GM21423 (cell line): Measurements from ENCODE around the gene CCDC106.

Experiments
- ATAC-seq: cut with Tn5 transposase; IDR thresholded peaks from one replicate; pipeline ENCODE4 v1.9.1; 2021; ENCODE audit warnings: mild to moderate bottlenecking, moderate library complexity; ENCODE audit not compliant: unreplicated experiment

Gene CCDC106

DNA sequence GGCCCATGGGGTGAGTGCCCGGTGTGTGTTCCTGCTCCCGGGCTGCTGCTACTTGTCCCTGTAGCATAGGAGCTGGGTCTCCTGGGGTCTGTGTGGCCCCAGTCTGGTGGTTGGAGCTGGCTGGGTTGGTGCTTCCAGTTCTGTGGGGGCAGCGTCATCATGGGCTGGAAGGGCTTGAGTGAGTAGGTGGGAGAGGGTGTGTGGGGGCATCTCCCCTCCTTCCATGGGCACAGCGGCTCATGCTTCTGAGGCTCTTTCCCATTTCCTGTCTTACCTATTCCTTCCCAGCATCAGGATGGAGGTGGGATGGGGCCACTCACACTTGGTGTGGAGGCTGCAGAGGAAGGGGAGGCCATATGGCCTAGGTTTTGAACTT, 19.0 kb downstream of the CCDC106 start:
- ATAC-seq, result no peak

DNA sequence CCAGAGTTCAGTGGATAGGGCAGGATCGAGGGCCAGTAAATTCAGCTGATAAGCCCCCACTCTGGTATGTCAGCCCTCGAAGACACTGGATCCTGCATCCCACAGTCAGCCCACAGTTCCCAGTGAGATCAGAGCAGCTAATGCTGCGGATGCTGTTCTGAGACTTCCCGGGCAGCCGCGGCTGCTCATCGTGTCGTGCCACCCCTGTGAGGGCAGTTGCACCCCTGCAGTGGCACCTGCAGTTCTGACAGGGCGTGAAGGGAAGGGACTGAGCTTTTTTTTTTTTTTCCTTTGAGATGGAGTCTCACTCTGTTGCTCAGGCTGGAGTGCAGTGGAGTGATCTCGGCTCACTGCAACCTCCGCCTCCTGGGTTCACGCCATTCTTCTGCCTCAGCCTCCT, 19.5 kb downstream of the CCDC106 start:
- no peak for ATAC-seq

DNA sequence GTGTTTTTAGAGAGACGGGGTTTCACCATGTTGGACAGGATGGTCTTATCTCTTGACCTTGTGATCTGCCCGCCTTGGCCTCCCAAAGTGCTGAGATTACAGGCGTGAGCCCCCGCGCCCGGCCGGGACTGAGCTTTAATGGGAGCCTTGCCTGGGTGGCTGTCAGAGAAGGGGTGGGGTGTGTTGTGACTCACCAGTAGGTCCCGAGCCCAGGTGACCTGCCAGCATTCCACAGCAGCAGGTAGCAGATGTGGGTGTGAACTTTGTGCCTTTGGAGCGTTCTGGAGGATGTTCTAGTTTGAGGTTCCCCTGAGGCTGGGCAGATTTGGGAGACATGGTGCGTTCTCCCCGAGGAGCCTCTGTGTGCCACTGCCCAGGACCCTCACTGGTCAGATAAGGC, 19.9 kb downstream of the CCDC106 start:
- ATAC-seq, result no peak

- no peak for ATAC-seq
Measured at GRCh38 chr19:55668603-55669348, 20.8 kb downstream of the CCDC106 start.

DNA sequence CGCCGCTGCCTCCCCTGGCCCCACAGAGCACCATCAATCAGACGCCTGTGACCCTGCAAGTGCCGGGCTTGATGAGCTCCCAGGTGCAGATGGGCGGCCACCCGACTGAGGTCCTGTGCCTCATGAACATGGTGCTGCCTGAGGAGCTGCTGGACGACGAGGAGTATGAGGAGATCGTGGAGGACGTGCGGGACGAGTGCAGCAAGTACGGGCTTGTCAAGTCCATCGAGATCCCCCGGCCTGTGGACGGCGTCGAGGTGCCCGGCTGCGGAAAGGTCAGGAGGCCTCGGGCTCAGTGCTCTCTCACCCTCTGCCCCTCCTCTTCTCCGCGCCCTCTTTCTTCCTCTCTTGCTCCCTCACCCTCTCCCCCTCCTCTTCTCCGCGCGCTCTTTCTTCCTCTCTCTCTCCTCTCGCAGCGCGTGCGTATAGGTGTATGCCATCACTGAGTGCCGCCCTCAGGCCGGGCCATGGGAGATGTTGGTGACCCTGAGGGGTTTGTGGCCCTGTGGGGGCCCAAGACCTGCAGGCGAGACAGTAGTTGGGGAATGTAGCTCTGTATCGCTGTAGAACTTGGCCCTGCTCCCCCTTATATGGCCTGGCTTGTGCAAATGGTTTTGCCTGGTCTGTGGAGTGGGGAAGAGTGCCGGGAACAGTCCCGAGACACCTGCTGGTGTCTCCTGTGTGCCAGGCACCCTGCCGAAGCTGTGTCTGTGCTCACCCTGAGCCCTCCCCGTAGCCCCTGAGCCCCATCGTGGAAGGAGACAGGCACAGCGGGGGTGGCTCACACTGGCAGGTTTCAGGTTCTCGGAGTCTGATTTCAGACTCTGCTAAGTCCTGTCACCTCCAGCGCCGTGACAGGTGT, 21.6 kb downstream of the CCDC106 start:
- ATAC-seq, result no peak

GRCh38 chr19:55670280-55671053, 22.5 kb downstream of the CCDC106 start:
- no peak for ATAC-seq

- no peak for ATAC-seq
Measured at GRCh38 chr19:55671054-55671378, 23.0 kb downstream of the CCDC106 start.

- no peak for ATAC-seq
Measured at GRCh38 chr19:55672418-55672817, 24.4 kb downstream of the CCDC106 start.

- no peak for ATAC-seq
Measured at GRCh38 chr19:55673465-55673864, 25.5 kb downstream of the CCDC106 start.

DNA sequence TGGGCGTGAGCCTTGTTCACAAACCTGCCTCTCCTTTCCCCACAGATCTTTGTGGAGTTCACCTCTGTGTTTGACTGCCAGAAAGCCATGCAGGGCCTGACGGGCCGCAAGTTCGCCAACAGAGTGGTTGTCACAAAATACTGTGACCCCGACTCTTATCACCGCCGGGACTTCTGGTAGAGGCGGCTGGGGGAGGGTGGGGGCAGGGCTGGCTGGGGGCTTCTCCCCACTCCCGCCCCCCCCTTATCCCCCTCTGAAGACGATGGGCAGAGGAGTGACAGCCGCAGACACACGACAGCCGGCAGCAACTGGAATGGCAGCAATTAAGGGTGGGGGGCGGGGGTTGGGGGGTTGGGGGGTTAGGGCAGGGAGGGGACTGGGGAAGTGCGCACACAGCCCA, 25.9 kb downstream of the CCDC106 start:
- no peak for ATAC-seq

- no peak for ATAC-seq
Measured at GRCh38 chr19:55674459-55674840, 26.4 kb downstream of the CCDC106 start.

DNA sequence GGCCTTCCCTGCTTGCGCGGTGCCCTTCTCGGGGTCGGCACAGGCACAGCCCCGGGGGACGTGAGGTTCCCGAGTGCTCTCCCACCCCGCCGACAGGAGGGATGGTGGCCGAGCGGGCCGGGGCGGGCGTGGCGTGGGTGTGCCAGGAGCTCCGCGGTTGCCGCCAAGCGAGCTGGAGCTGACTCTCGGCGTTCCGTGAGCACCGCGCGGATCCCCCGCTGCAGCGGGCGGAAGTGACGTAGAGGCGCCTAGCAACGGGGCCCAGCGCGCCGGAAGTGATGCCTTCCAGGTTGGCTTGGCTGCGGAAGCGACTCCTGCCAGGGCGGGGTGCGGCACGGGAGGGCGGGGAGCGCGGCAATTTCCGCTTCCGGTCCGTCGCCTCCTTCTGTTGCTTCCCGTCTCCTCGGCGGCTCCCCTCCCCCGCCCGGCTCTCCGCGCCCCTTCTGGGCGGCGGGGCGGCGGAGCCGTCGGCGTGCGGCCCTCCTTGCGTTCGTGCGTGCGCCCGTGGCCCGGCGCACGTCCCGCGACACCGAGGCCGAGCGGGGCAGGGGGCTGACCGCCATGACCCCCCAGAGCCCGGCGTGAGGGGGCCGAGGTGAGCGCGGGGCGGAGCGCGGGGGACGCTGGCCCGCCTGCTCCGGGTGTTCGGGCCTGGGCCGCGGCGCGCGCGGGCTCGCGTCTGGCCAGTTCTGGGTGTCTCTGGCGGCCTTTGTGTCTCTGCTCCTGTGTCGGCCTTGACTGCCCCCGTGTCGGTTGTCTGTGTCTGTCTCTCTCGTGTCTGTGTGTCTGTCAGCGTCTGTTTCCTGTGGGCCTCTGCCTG, 27.0 kb downstream of the CCDC106 start, which contains the start of gene EPN1:
EPN1 (plus strand) TSS at position 386 of the 820 bp plus-strand sequence. CDS start 3,402 bp downstream, outside the sequence.
- ATAC-seq, result peak; percentile 62

DNA sequence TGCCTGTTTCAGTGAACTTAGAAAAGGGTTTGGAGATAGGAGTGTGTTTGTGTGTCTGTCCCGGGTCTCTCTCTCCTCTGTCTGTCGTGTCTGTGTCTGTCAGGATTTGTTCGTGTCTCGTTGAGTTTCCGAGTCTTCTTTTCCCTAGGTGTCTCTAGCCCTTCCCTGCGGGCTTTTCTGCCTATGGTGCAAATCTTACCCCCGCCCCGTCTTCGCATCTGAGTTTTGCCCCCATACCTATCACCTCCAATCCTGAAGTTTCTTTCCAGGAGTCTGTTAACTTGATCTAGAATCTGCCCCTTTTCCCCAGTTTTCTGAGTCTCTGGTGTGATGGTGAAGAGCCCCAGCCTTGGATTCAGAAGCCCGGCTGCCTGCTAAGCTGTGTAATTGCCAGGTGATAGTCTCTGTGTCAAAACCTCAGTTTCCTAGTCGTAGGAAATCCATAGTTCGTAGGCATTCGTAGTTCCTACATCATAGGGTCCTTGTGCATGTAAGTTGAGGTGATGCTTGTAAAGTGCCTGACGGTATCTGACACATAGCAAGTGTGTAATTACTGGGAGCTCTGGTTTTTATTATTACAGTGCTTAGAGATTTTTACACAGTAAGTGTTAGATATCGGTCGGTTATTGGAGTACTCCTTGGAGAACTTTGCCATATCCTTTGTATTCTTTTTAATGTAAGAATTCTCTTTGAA, 27.8 kb downstream of the CCDC106 start:
- ATAC-seq, result no peak

GRCh38 chr19:55676383-55676782, 28.4 kb downstream of the CCDC106 start:
- ATAC-seq, result no peak

GRCh38 chr19:55676889-55677505, 29.0 kb downstream of the CCDC106 start:
- ATAC-seq, result no peak

- ATAC-seq, result no peak
Measured at GRCh38 chr19:55677572-55678028, 29.6 kb downstream of the CCDC106 start.

DNA sequence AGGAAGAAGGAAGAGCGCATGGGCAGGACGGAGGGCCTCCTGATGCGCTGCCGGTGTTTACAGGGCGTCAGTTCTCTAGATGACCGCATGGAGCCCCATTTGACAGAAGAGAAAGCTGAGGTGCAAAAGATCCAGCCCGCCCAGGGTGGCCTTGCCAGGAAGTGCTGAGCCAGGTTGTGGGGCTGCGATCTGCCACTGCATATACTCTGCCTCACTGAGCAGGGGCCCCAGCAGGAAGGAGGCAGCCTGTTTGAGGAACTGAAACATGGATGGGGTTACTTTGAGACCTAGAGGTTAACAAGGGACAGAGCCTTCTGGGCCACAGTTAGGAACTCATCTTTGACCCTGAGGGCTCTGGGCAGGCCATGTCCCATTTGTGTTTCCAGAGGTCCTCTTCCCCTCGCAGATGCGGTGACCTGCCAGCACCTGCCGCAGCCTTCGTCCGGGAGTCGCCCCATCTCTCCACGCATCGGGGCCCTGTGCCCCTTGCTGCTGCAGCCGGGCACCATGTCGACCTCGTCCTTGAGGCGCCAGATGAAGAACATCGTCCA, 30.2 kb downstream of the CCDC106 start:
- peak; percentile 71 for ATAC-seq

DNA sequence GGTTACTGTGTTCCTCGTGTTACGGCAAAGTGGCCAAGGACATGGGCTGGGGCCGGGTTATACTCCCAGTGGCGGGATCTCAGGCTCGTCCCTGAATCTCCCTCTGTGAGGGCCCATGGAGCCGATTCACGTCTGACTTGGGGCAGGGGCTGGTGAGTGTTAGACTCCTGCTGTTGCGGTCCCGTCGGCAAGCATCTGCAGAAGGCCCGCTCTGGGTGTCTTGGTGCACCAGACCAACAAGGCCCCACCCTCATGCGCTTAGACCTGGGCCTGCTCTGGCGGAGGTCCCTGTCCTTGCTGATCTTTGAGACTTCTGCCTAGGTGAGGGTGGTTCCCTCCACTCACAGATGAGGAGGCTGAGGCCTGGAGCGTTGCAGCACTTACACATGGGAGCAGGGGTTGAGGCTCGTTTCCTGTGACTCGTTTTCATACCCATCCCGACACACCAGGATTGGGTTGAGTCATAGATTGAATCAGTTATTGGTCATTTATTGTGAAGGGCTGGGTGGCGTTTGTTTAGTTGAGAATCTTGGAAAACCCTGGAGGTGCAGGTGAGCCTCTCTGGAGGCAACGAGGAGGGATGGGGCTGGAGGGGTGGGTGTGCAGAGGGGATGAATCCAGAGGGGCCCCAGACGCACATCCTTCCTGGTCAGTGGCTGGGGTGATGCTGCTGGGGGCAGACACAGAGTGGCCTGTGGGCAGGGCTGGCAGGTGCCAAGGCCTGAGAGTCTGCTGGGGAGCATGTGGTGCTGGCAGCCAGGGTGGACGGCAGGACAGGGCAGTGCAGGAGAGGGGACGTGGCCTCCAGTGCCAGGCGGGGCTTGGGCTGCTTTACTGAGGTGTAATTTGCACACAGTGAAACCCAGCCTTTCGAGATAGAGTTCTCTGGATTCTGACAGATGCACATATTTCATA, 31.6 kb downstream of the CCDC106 start:
- no peak for ATAC-seq
